Tibial nerve (tissue), 4 donors: ENCODE results near the gene CORO7.

ENCODE experiments used
- EP300 ChIP-seq, 2 donors: sonication (generic); formaldehyde crosslinking; IDR thresholded peaks; one replicate each; pipeline ENCODE4 v1.6.1; 2017; ENCODE audit warnings: antibody characterized with exemption in 2 of 2, mild to moderate bottlenecking in 1 of 2
- POLR2A ChIP-seq, 2 donors: fragments of 450-650 bp; IDR thresholded peaks; one replicate each; pipeline ENCODE4 v1.6.1; 2017; ENCODE audit warnings: antibody characterized with exemption in 2 of 2, mild to moderate bottlenecking in 2 of 2, moderate library complexity in 2 of 2
- TF ChIP-seq, protein P1 (sequence below), 5 experiments: fragments of 200-600 bp in 3 of 5; fragments of 450-650 bp in 2 of 5; sonication (generic) in 3 of 5; IDR thresholded peaks; one replicate each; pipeline ENCODE4 v1.5.1; 2016 to 2019; ENCODE audit warnings: antibody characterized with exemption in 5 of 5, mild to moderate bottlenecking in 3 of 5, moderate library complexity in 2 of 5

DNA sequence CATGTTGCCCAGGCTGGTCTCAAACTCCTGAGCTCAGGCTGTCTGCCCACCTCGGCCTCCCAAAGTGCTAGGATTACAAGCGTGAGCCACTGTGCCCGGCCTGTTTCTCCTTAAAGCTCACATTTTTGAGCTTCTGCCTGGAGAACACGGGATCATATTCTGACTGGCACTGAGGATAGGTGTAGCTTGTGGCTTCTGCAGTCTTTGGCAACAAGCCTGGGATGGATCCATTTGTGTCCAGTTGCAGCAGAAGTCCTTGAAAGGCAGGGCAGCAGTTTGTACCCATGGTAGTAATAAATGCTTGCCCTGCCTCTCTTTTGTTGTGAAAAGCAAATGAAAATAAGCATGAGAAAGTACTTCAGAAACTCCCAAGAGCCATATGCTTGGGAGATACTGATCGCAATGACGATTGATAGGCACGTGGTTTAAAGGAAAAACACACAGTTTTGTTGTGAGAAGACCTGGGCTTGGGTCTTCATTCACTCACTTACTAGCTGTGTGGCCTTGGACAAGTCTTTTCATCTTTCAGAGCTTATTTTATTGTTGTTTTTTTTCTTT lies 3.1 kb upstream of the CORO7 start:
- TF ChIP-seq POLR2A (IDR thresholded peaks at IDR 0.05) (no peak), EP300 (IDR thresholded peaks at IDR 0.05) (no peak)
- TF ChIP-seq, protein P1, sequence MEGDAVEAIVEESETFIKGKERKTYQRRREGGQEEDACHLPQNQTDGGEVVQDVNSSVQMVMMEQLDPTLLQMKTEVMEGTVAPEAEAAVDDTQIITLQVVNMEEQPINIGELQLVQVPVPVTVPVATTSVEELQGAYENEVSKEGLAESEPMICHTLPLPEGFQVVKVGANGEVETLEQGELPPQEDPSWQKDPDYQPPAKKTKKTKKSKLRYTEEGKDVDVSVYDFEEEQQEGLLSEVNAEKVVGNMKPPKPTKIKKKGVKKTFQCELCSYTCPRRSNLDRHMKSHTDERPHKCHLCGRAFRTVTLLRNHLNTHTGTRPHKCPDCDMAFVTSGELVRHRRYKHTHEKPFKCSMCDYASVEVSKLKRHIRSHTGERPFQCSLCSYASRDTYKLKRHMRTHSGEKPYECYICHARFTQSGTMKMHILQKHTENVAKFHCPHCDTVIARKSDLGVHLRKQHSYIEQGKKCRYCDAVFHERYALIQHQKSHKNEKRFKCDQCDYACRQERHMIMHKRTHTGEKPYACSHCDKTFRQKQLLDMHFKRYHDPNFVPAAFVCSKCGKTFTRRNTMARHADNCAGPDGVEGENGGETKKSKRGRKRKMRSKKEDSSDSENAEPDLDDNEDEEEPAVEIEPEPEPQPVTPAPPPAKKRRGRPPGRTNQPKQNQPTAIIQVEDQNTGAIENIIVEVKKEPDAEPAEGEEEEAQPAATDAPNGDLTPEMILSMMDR (IDR thresholded peaks at IDR 0.05) = no peak
